LNCaP clone FGC (cell line): ENCODE data around the gene COL4A6.

ENCODE experiments used
- DNase-seq: peaks from one replicate; pipeline ENCODE4 v3.0.0-alpha.2; 2011; ENCODE audit warnings: low read depth
- H3K4me3 ChIP-seq: 2 replicates; pipeline ENCODE4 v1.5.1; 2011; ENCODE audit warnings: mild to moderate bottlenecking, low read depth, low read length, control low read depth
- CTCF ChIP-seq: IDR thresholded peaks from 2 replicates; pipeline ENCODE4 v1.5.1; 2012; ENCODE audit warnings: mild to moderate bottlenecking; ENCODE audit not compliant: control insufficient read depth, insufficient read depth; ENCODE audit errors: extremely low read depth

The COL4A6 gene

GRCh38 chrX:108221301-108221864 is 216.8 kb downstream of the COL4A6 start:
- no peak for DNase-seq
- no peak for TF ChIP-seq CTCF
- H3K4me3 ChIP-seq = no peak overlapping the region

GRCh38 chrX:108219949-108220601 is 218.1 kb downstream of the COL4A6 start:
- DNase-seq = no peak
- no peak for TF ChIP-seq CTCF
- H3K4me3 ChIP-seq = no peak overlapping the region

GRCh38 chrX:108217876-108218275 is 220.3 kb downstream of the COL4A6 start:
- no peak overlapping the region for H3K4me3 ChIP-seq
- no peak for DNase-seq
- no peak for TF ChIP-seq CTCF

- no peak overlapping the region for H3K4me3 ChIP-seq
- TF ChIP-seq CTCF = no peak
- DNase-seq = no peak
These were observed 221.2 kb downstream of the COL4A6 start for GRCh38 chrX:108216919-108217571.

- no peak overlapping the region for H3K4me3 ChIP-seq
These were observed 221.8 kb downstream of the COL4A6 start for GRCh38 chrX:108216405-108216804.

GRCh38 chrX:108211301-108211700 is 226.9 kb downstream of the COL4A6 start:
- H3K4me3 ChIP-seq = no peak overlapping the region
- no peak for TF ChIP-seq CTCF
- no peak for DNase-seq

More at GRCh38 chrX:108216405-108216804, 221.8 kb downstream of the COL4A6 start:
- no peak for TF ChIP-seq CTCF
- no peak for DNase-seq
